Right atrium auricular region (tissue), 2 donors: ENCODE data around the gene POLR2L. TPM values are rescaled to one million over a fixed set of nuclear protein-coding genes. Genes with fewer than 3 reads are reported as not detected.
A peak's percentile ranks its signal among the peaks of the same experiment; 100 is the strongest.

Experiments used
- DNase-seq: peaks from one replicate; pipeline ENCODE4 v3.0.0-alpha.2; 2019; ENCODE audit warnings: low spot score
- H3K27ac ChIP-seq, 2 donors: fragments of 200-600 bp; sonication (generic); 1 replicate in 1 of 2; 2 replicates in 1 of 2; pipeline ENCODE4 v1.5.1; 2016 to 2019
- H3K27me3 ChIP-seq, 2 donors: fragments of 200-600 bp; sonication (generic); one replicate each; pipeline versions ENCODE4 v1.5.1 to v1.6.0; 2017 to 2019
- H3K36me3 ChIP-seq: fragments of 200-600 bp; sonication (generic); one replicate; pipeline ENCODE4 v1.5.1; 2016
- H3K4me1 ChIP-seq, 2 donors: fragments of 200-600 bp; sonication (generic); one replicate each; pipeline versions ENCODE4 v1.5.1 to v1.6.0; 2017 to 2019
- H3K4me3 ChIP-seq, 2 donors: fragments of 200-600 bp; sonication (generic); 1 replicate in 1 of 2; 2 replicates in 1 of 2; pipeline ENCODE4 v1.5.1; 2017 to 2019; ENCODE audit warnings: mild to moderate bottlenecking in 1 of 2, moderate library complexity in 1 of 2
- H3K9me3 ChIP-seq, 2 donors: fragments of 200-600 bp; sonication (generic); one replicate each; pipeline ENCODE4 v1.5.1; 2019
- CTCF ChIP-seq, 2 donors: fragments of 200-600 bp; sonication (generic); IDR thresholded peaks; one replicate each; pipeline ENCODE4 v1.5.1; 2019; ENCODE audit warnings: antibody characterized with exemption in 2 of 2
- total RNA-seq, 2 donors: library from RNA; depleted of rRNA; stranded (reverse); fragments of >200 nt; gene quantifications; one replicate each; pipeline ENCODE4 v1.1.0, GENCODE V29; 2016

The POLR2L gene
- total RNA-seq, 2 donors from 2014 or later, result 54.5 to 132 TPM

GRCh38 chr11:798093-798713, 44.1 kb downstream of the POLR2L start, which contains the start of gene SLC25A22:
Gene SLC25A22 (minus strand): TSS chr11:798281. CDS start chr11:795006, 3,275 bp downstream.
- Histone ChIP-seq H3K4me1 (peaks cover 0 to 37% of the 10 kb centered on the region in 2 donors), H3K36me3 (no peaks in the 10 kb centered on the region), H3K4me3 (peak within 1 kb of the TSS; percentile 59 to 68), H3K27me3 (no peaks in the 10 kb centered on the region), H3K27ac (peak within 1 kb of the TSS; percentile 69 to 86), H3K9me3 (no peaks in the 10 kb centered on the region)
- peak; percentile 83 to 95 for TF ChIP-seq CTCF (IDR thresholded peaks at IDR 0.05)
- DNase-seq, result no peak

- no peaks in the 10 kb centered on the region for H3K9me3 ChIP-seq
- H3K4me3 ChIP-seq, result peak overlapping the region; percentile 59 to 68
- peak overlapping the region; percentile 69 to 86 for H3K27ac ChIP-seq
- no peak for TF ChIP-seq CTCF (IDR thresholded peaks at IDR 0.05)
- no peaks in the 10 kb centered on the region for H3K36me3 ChIP-seq
- peaks cover 0 to 37% of the 10 kb centered on the region in 2 donors for H3K4me1 ChIP-seq
- no peaks in the 10 kb centered on the region for H3K27me3 ChIP-seq
- peak; percentile 78 for DNase-seq
Measured at GRCh38 chr11:797296-798092, 44.8 kb downstream of the POLR2L start.

- Histone ChIP-seq H3K4me3 (peak overlapping the region; percentile 59 to 68), H3K36me3 (no peaks in the 10 kb centered on the region)
- no peak for DNase-seq
Measured at GRCh38 chr11:796565-797295, 45.6 kb downstream of the POLR2L start.

GRCh38 chr11:795634-796564, 46.4 kb downstream of the POLR2L start:
- no peaks in the 10 kb centered on the region for H3K36me3 ChIP-seq
- peak; percentile 78 for DNase-seq
- peaks cover 0 to 37% of the 10 kb centered on the region in 2 donors for H3K4me1 ChIP-seq
- H3K27ac ChIP-seq, result peak overlapping the region; percentile 69 to 86
- H3K9me3 ChIP-seq, result no peaks in the 10 kb centered on the region
- peak overlapping the region; percentile 59 to 68 for H3K4me3 ChIP-seq
- H3K27me3 ChIP-seq, result no peaks in the 10 kb centered on the region
- no peak for TF ChIP-seq CTCF (IDR thresholded peaks at IDR 0.05)

More at GRCh38 chr11:796565-797295, 45.6 kb downstream of the POLR2L start:
- Histone ChIP-seq H3K27me3 (no peaks in the 10 kb centered on the region), H3K9me3 (no peaks in the 10 kb centered on the region), H3K4me1 (peaks cover 0 to 37% of the 10 kb centered on the region in 2 donors), H3K27ac (peak overlapping the region; percentile 69 to 86)
- TF ChIP-seq CTCF (IDR thresholded peaks at IDR 0.05), result no peak
